Spleen (tissue), 11 donors: ENCODE data around the gene SANBR. TPM values are rescaled to one million over a fixed set of nuclear protein-coding genes. Genes with fewer than 3 reads are reported as not detected.

Source experiments
- DNase-seq: peaks from one replicate; pipeline ENCODE4 v3.0.0-alpha.2; 2020
- H3K27ac ChIP-seq, 8 donors: fragments of 200-600 bp; sonication (generic) in 7 of 8; 1 replicate in 4 of 8; 2 replicates in 4 of 8; pipeline versions ENCODE4 v1.5.0 to v1.8.0; 2016 to 2021; ENCODE audit warnings: inconsistent platforms in 4 of 8, mild to moderate bottlenecking in 4 of 8, moderate library complexity in 1 of 8
- H3K27me3 ChIP-seq, 7 donors: fragments of 200-600 bp; sonication (generic) in 6 of 7; replicated peaks in 1 of 7; 1 replicate in 4 of 7; 2 replicates in 3 of 7; pipeline versions ENCODE4 v1.5.0 to v1.8.0; 2016 to 2021; ENCODE audit warnings: inconsistent platforms in 3 of 7, mild to moderate bottlenecking in 1 of 7
- H3K36me3 ChIP-seq, 6 donors: fragments of 200-600 bp; sonication (generic) in 5 of 6; 1 replicate in 4 of 6; 2 replicates in 2 of 6; pipeline versions ENCODE4 v1.5.0 to v1.8.0; 2016 to 2021; ENCODE audit warnings: inconsistent platforms in 2 of 6
- H3K4me1 ChIP-seq, 6 donors: fragments of 200-600 bp; sonication (generic) in 5 of 6; 1 replicate in 3 of 6; 2 replicates in 3 of 6; pipeline versions ENCODE4 v1.5.0 to v1.8.0; 2016 to 2021; ENCODE audit warnings: inconsistent platforms in 3 of 6
- H3K4me3 ChIP-seq, 8 donors: fragments of 200-600 bp; sonication (generic) in 7 of 8; 1 replicate in 4 of 8; 2 replicates in 4 of 8; pipeline versions ENCODE4 v1.5.0 to v1.8.0; 2016 to 2021; ENCODE audit warnings: inconsistent platforms in 4 of 8, mild to moderate bottlenecking in 4 of 8, moderate library complexity in 2 of 8
- H3K9me3 ChIP-seq, 8 donors: fragments of 200-600 bp; sonication (generic) in 7 of 8; 1 replicate in 4 of 8; 2 replicates in 4 of 8; pipeline versions ENCODE4 v1.5.0 to v1.8.0; 2016 to 2021; ENCODE audit warnings: inconsistent platforms in 4 of 8
- CTCF ChIP-seq, 11 experiments: fragments of 200-600 bp in 7 of 11; fragments of 450-650 bp in 4 of 11; sonication (generic) in 4 of 11; IDR thresholded peaks in 8 of 11; conservative IDR thresholded peaks in 3 of 11; 1 replicate in 7 of 11; 2 replicates in 4 of 11; pipeline versions ENCODE4 v1.4.0 to v1.8.0; 2016 to 2021; ENCODE audit warnings: antibody characterized with exemption in 11 of 11, inconsistent platforms in 4 of 11, mild to moderate bottlenecking in 1 of 11
- POLR2A ChIP-seq, 3 donors: fragments of 450-650 bp; IDR thresholded peaks; one replicate each; pipeline ENCODE4 v1.5.1; 2017; ENCODE audit warnings: antibody characterized with exemption in 3 of 3, mild to moderate bottlenecking in 1 of 3
- POLR2AphosphoS5 ChIP-seq, 3 donors: sonication (generic); formaldehyde crosslinking; IDR thresholded peaks; one replicate each; pipeline ENCODE4 v1.5.1; 2017; ENCODE audit warnings: antibody characterized with exemption in 3 of 3
- WGBS, 5 donors: extraction: QIAGEN DNeasy Blood & Tissue Kit in 3 of 5; methylation state at CpG; one replicate each; pipeline versions ENCODE4 v1.1.5 to v1.1.7; 2013 to 2018; 5-methylcytosine and 5-hydroxymethylcytosine counted together
- intact Hi-C: fragments of 100-400 bp; cut with DNase I; formaldehyde crosslinking; loops from one replicate; pipeline ENCODE4 v1.15.0; 2023; ENCODE audit warnings: low total_unique reads
- polyA plus RNA-seq, 3 donors: library from polyadenylated mRNA; stranded (reverse); fragments of 200-250 nt; gene quantifications; one replicate each; pipeline ENCODE4 v1.2.1, GENCODE V29; 2013
- total RNA-seq, 7 donors: library from RNA; depleted of rRNA in 3 of 7; stranded (reverse); fragments of >200 nt in 3 of 7; fragmentation: NEBNext Ultra II Directional in 4 of 7; extraction: Animal tissue kit (Norgen Biotek cat#: 25700) in 4 of 7; gene quantifications; one replicate each; pipeline versions ENCODE4 v1.1.0 to v1.2.1, GENCODE V29; 2016 to 2021
- donor health status: healthy with polysubstance abuse.
- donor health status: DM: no; HTN: no; CAD: no; lungs with moderate emphysema.
- donor health status: DM: no; HTN: no; CAD: no.
- donor health status: Bipolar disorder and iron deficiency.
- donor health status: healthy.
- donor health status: DM: no; HTN: no; CAD: no.
- donor health status: DM: yes; HTN: yes; CAD: no.

SANBR gene
- total and polyA plus RNA-seq, 10 donors = 1.4 to 11.1 (median 8.0) TPM

- H3K9me3 ChIP-seq = no peaks in the 10 kb centered on the region
- WGBS, 5 donors = 89 to 97% (median 92%) methylated on average over 4 of the region's 4 CpGs
- intact Hi-C loops = no loop called here
- H3K36me3 ChIP-seq = peaks cover 0 to 29% (median 0%) of the 10 kb centered on the region in 6 donors
- H3K27me3 ChIP-seq = no peaks in the 10 kb centered on the region
- DNase-seq = no peak
- TF ChIP-seq POLR2A (IDR thresholded peaks at IDR 0.05) (no peak), POLR2AphosphoS5 (IDR thresholded peaks at IDR 0.05) (no peak), CTCF (IDR thresholded peaks at IDR 0.05 in 8 of 11, conservative IDR thresholded peaks at IDR 0.05 in 3 of 11) (no peak)
- H3K4me3 ChIP-seq = no peak overlapping the region
- H3K27ac ChIP-seq = no peak overlapping the region
- no peaks in the 10 kb centered on the region for H3K4me1 ChIP-seq
Observed at GRCh38 chr2:61100801-61101200, 35.1 kb downstream of the SANBR start.

GRCh38 chr2:61109291-61109690, 43.6 kb downstream of the SANBR start:
- no peak for TF ChIP-seq POLR2A (IDR thresholded peaks at IDR 0.05)
- no peak for TF ChIP-seq POLR2AphosphoS5 (IDR thresholded peaks at IDR 0.05)
- no peak for TF ChIP-seq CTCF (IDR thresholded peaks at IDR 0.05 in 8 of 11, conservative IDR thresholded peaks at IDR 0.05 in 3 of 11)
- Histone ChIP-seq H3K27ac (no peak overlapping the region), H3K9me3 (no peaks in the 10 kb centered on the region), H3K27me3 (no peaks in the 10 kb centered on the region), H3K4me3 (no peak overlapping the region), H3K4me1 (no peaks in the 10 kb centered on the region), H3K36me3 (peaks cover 0 to 54% (median 0%) of the 10 kb centered on the region in 6 donors)
- 74 to 98% (median 86%) methylated on average over 2 of the region's 2 CpGs for WGBS, 5 donors
- intact Hi-C loops = no loop called here
- no peak for DNase-seq

- H3K4me3 ChIP-seq = no peak overlapping the region
- no peaks in the 10 kb centered on the region for H3K9me3 ChIP-seq
- TF ChIP-seq CTCF (IDR thresholded peaks at IDR 0.05 in 8 of 11, conservative IDR thresholded peaks at IDR 0.05 in 3 of 11) (no peak), POLR2A (IDR thresholded peaks at IDR 0.05) (no peak)
- H3K27me3 ChIP-seq = no peaks in the 10 kb centered on the region
- intact Hi-C loops = no loop called here
- H3K27ac ChIP-seq = no peak overlapping the region
- no peaks in the 10 kb centered on the region for H3K4me1 ChIP-seq
- peaks cover 0 to 47% (median 0%) of the 10 kb centered on the region in 6 donors for H3K36me3 ChIP-seq
- no peak for DNase-seq
Observed at GRCh38 chr2:61111708-61112107, 46.0 kb downstream of the SANBR start.

- H3K36me3 ChIP-seq = peaks cover 0 to 70% (median 0%) of the 10 kb centered on the region in 6 donors
- no peak for DNase-seq
- no peaks in the 10 kb centered on the region for H3K4me1 ChIP-seq
- no peak overlapping the region for H3K27ac ChIP-seq
- intact Hi-C loops = no loop called here
- 89 to 92% (median 90%) methylated on average over 6 of the region's 6 CpGs for WGBS, 5 donors
- no peak for TF ChIP-seq CTCF (IDR thresholded peaks at IDR 0.05 in 8 of 11, conservative IDR thresholded peaks at IDR 0.05 in 3 of 11)
- TF ChIP-seq POLR2A (IDR thresholded peaks at IDR 0.05) = no peak
- H3K27me3 ChIP-seq = no peaks in the 10 kb centered on the region
- no peaks in the 10 kb centered on the region for H3K9me3 ChIP-seq
- H3K4me3 ChIP-seq = no peak overlapping the region
Observed at GRCh38 chr2:61114147-61114546, 48.5 kb downstream of the SANBR start.

Other genes starting within 250 kb of the SANBR start
- gene REL, start 184.3 kb upstream of the SANBR start, total RNA-seq = 10 to 100 TPM; 53.4 to 68.8 (median 56.2) TPM
- gene REL, start 184.3 kb upstream of the SANBR start, polyA plus RNA-seq = 1 to 10 TPM; 1.3 to 4.7 (median 1.5) TPM
- 10 to 100 TPM; 15.0 to 28.4 (median 20.6) TPM for gene PEX13, start 48.2 kb upstream of the SANBR start, total RNA-seq
- gene PEX13, start 48.2 kb upstream of the SANBR start, polyA plus RNA-seq = 1 to 10 TPM; 4.5 to 6.4 (median 6.1) TPM
- 10 to 100 TPM in 3 of 7 donors, 1 to 10 TPM in 4; 6.0 to 12.6 (median 8.6) TPM for gene PUS10, start 47.6 kb upstream of the SANBR start, total RNA-seq
- 1 to 10 TPM; 3.5 to 4.6 (median 4.3) TPM for gene PUS10, start 47.6 kb upstream of the SANBR start, polyA plus RNA-seq
- 10 to 100 TPM in 6 of 7 donors, 1 to 10 TPM in 1; 9.4 to 34.9 (median 19.4) TPM for gene C2orf74, start 96.3 kb downstream of the SANBR start, total RNA-seq
- gene C2orf74, start 96.3 kb downstream of the SANBR start, polyA plus RNA-seq = 10 to 100 TPM; 20.5 to 36.7 (median 33.7) TPM